H1 (cell line): ENCODE data around the gene OSTC. TPM values are rescaled to one million over a fixed set of nuclear protein-coding genes. Genes with fewer than 3 reads are reported as not detected.

Experiments
- FOSL1 ChIP-seq: IDR thresholded peaks from 2 replicates; pipeline ENCODE4 v1.6.1; 2011; ENCODE audit warnings: mild to moderate bottlenecking, low read depth, low read length, moderate library complexity; ENCODE audit not compliant: insufficient read depth
- HDAC2 ChIP-seq, 2 experiments: fragments of 300-600 bp in 1 of 2; sonication (generic) in 1 of 2; IDR thresholded peaks; 2 replicates each; pipeline ENCODE4 v1.6.1; 2011 to 2012; ENCODE audit warnings: low read depth in 2 of 2, low read length in 2 of 2, mild to moderate bottlenecking in 2 of 2, moderate library complexity in 2 of 2, borderline replicate concordance in 1 of 2, inconsistent platforms in 1 of 2
- SIX5 ChIP-seq: IDR thresholded peaks from 2 replicates; pipeline ENCODE4 v1.6.1; 2011; ENCODE audit warnings: mild to moderate bottlenecking, low read depth, low read length
- SP1 ChIP-seq: IDR thresholded peaks from 2 replicates; pipeline ENCODE4 v1.6.1; 2011; ENCODE audit warnings: low read depth, low read length
- TAF1 ChIP-seq: IDR thresholded peaks from 2 replicates; pipeline ENCODE4 v1.6.1; 2011; ENCODE audit warnings: mild to moderate bottlenecking, low read depth, low read length
- YY1 ChIP-seq: IDR thresholded peaks from 2 replicates; pipeline ENCODE4 v1.6.1; 2011; ENCODE audit warnings: low read depth, mild to moderate bottlenecking, low read length
- polyA plus RNA-seq, 7 experiments: library from polyadenylated mRNA; depleted of rRNA in 3 of 7; stranded (reverse) in 5 of 7; unstranded in 2 of 7; fragments of >200 nt in 5 of 7; fragments of 200-250 nt in 2 of 7; gene quantifications; 1 replicate in 5 of 7; 2 replicates in 1 of 7; 4 replicates in 1 of 7; pipeline versions ENCODE4 v1.2.1 to v1.2.3, GENCODE V29; 2011 to 2013; ENCODE audit warnings: missing spikeins in 2 of 7, mixed read lengths in 2 of 7
- total RNA-seq: library from RNA; stranded (reverse); fragmentation: NEBNext Ultra II Directional; extraction: Animal tissue kit (Norgen Biotek cat#: 25700); gene quantifications from 2 replicates; pipeline ENCODE4 v1.2.1, GENCODE V29; 2021

Gene OSTC
- total and polyA plus RNA-seq, 2 of the 8 experiments (the other 6 are each of a cell fraction or from before 2014, with no cell fraction given), result 165 to 176 TPM

- TF ChIP-seq FOSL1 (no peak), YY1 (no peak), SIX5 (no peak), HDAC2 (IDR thresholded peaks at IDR 0.05; ENCODE audit: borderline replicate concordance in 1 of 2, low read depth in 2 of 2, low read length in 2 of 2) (no peak), SP1 (no peak), TAF1 (no peak)
- TF ChIP-seq, all 59 proteins: peak for 0
Observed at GRCh38 chr4:108662629-108663028, 12.2 kb downstream of the OSTC start (continued).
